H9 (cell line): ENCODE measurements around the gene MYNN. TPM values are rescaled to one million over a fixed set of nuclear protein-coding genes. Genes with fewer than 3 reads are reported as not detected.

Experiments used
- DNase-seq: peaks from one replicate; pipeline ENCODE4 v3.0.0-alpha.2; 2017
- H2AFZ ChIP-seq: one replicate; pipeline ENCODE4 v1.6.1; 2013; ENCODE audit warnings: mild to moderate bottlenecking, low read length, control low read depth, moderate library complexity
- H2AK5ac ChIP-seq: 2 replicates; pipeline ENCODE4 v1.6.1; 2013; ENCODE audit warnings: low read length, control low read depth, mixed read lengths; ENCODE audit not compliant: insufficient read length
- H2BK120ac ChIP-seq: one replicate; pipeline ENCODE4 v1.6.1; 2013; ENCODE audit warnings: low read depth, mild to moderate bottlenecking, low read length, control low read depth, inconsistent platforms; ENCODE audit not compliant: poor library complexity, severe bottlenecking
- H2BK12ac ChIP-seq: 2 replicates; pipeline ENCODE4 v1.6.1; 2013; ENCODE audit warnings: low read length, control low read depth, mixed read lengths, low read depth; ENCODE audit not compliant: insufficient read length
- H2BK15ac ChIP-seq: 2 replicates; pipeline ENCODE4 v1.6.1; 2013; ENCODE audit warnings: low read depth, low read length, control low read depth
- H2BK20ac ChIP-seq: one replicate; pipeline ENCODE4 v1.6.1; 2013; ENCODE audit warnings: low read depth, mild to moderate bottlenecking, low read length, control low read depth, inconsistent platforms; ENCODE audit not compliant: poor library complexity, severe bottlenecking
- H2BK5ac ChIP-seq: 2 replicates; pipeline ENCODE4 v1.6.1; 2013; ENCODE audit warnings: low read length, control low read depth, mixed read lengths; ENCODE audit not compliant: insufficient read length
- H3K14ac ChIP-seq: 2 replicates; pipeline ENCODE4 v1.6.1; 2013; ENCODE audit warnings: low read length, control low read depth; ENCODE audit not compliant: insufficient read depth
- H3K18ac ChIP-seq: 2 replicates; pipeline ENCODE4 v1.6.1; 2013; ENCODE audit warnings: low read depth, mild to moderate bottlenecking, mixed read lengths, low read length, control low read depth; ENCODE audit not compliant: insufficient read length
- H3K23ac ChIP-seq: 2 replicates; pipeline ENCODE4 v1.6.1; 2013; ENCODE audit warnings: low read length, control low read depth, mixed read lengths, low read depth; ENCODE audit not compliant: insufficient read length
- H3K23me2 ChIP-seq: 2 replicates; pipeline ENCODE4 v1.6.1; 2013; ENCODE audit warnings: low read depth, mild to moderate bottlenecking, mixed read lengths, low read length, control low read depth; ENCODE audit not compliant: insufficient read length, poor library complexity, severe bottlenecking
- H3K27ac ChIP-seq: 2 replicates; pipeline ENCODE4 v1.5.1; 2013; ENCODE audit warnings: low read length, control low read depth, mixed read lengths, low read depth; ENCODE audit not compliant: insufficient read length
- H3K27me3 ChIP-seq: 2 replicates; pipeline ENCODE4 v1.6.1; 2013; ENCODE audit warnings: low read length, control low read depth, inconsistent platforms; ENCODE audit not compliant: insufficient read depth
- H3K4ac ChIP-seq: 2 replicates; pipeline ENCODE4 v1.6.1; 2013; ENCODE audit warnings: low read depth, mild to moderate bottlenecking, control low read depth, inconsistent platforms, low read length, moderate library complexity
- H3K4me1 ChIP-seq: 2 replicates; pipeline ENCODE4 v1.6.1; 2013; ENCODE audit warnings: low read length, control low read depth, inconsistent platforms; ENCODE audit not compliant: insufficient read depth
- H3K4me2 ChIP-seq: 2 replicates; pipeline ENCODE4 v1.6.1; 2013; ENCODE audit warnings: low read length, control low read depth, mixed read lengths; ENCODE audit not compliant: insufficient read length, insufficient read depth
- H3K56ac ChIP-seq: 2 replicates; pipeline ENCODE4 v1.6.1; 2013; ENCODE audit warnings: low read depth, mild to moderate bottlenecking, mixed read lengths, low read length, control low read depth; ENCODE audit not compliant: insufficient read length
- H3K79me1 ChIP-seq: 2 replicates; pipeline ENCODE4 v1.6.1; 2013; ENCODE audit warnings: low read depth, mild to moderate bottlenecking, moderate library complexity, low read length, control low read depth, inconsistent platforms; ENCODE audit not compliant: insufficient read depth, poor library complexity, severe bottlenecking
- H3K79me2 ChIP-seq: 2 replicates; pipeline ENCODE4 v1.6.1; 2013; ENCODE audit warnings: low read length, control low read depth, inconsistent platforms; ENCODE audit not compliant: insufficient read depth
- H3K9ac ChIP-seq: 2 replicates; pipeline ENCODE4 v1.6.1; 2013; ENCODE audit warnings: low read length, control low read depth, mixed read lengths; ENCODE audit not compliant: insufficient read length; ENCODE audit errors: extremely low read depth
- H3K9me3 ChIP-seq: one replicate; pipeline ENCODE4 v1.6.1; 2013; ENCODE audit warnings: low read depth, low read length, inconsistent platforms; ENCODE audit not compliant: control insufficient read depth
- H3T11ph ChIP-seq: one replicate; pipeline ENCODE4 v1.6.1; 2013; ENCODE audit warnings: mild to moderate bottlenecking, low read length, control low read depth, inconsistent platforms
- H4K20me1 ChIP-seq: one replicate; pipeline ENCODE4 v1.6.1; 2013; ENCODE audit not compliant: control insufficient read depth, insufficient read length, insufficient read depth
- H4K5ac ChIP-seq: 2 replicates; pipeline ENCODE4 v1.6.1; 2013; ENCODE audit warnings: low read depth, mild to moderate bottlenecking, mixed read lengths, low read length, control low read depth; ENCODE audit not compliant: insufficient read length
- H4K8ac ChIP-seq: replicated peaks from 2 replicates; pipeline ENCODE4 v1.6.1; 2013; ENCODE audit warnings: low read length, control low read depth, mixed read lengths, low read depth; ENCODE audit not compliant: insufficient read length
- H4K91ac ChIP-seq: 2 replicates; pipeline ENCODE4 v1.6.1; 2013; ENCODE audit warnings: low read depth, mild to moderate bottlenecking, moderate library complexity, mixed read lengths, low read length, control low read depth; ENCODE audit not compliant: insufficient read length
- H3K27ac Mint-ChIP-seq, 3 experiments: 2 replicates in 2 of 3; 3 replicates in 1 of 3; pipeline ENCODE4 v1.8.0; 2020 to 2021; ENCODE audit warnings: mixed read lengths in 3 of 3, mild to moderate bottlenecking in 1 of 3, moderate library complexity in 1 of 3
- H3K27me3 Mint-ChIP-seq: 2 replicates; pipeline ENCODE4 v1.8.0; 2021; ENCODE audit warnings: low read depth, mild to moderate bottlenecking, moderate library complexity, mixed read lengths
- H3K36me3 Mint-ChIP-seq, 3 experiments: 2 replicates in 2 of 3; 3 replicates in 1 of 3; pipeline ENCODE4 v1.8.0; 2020 to 2021; ENCODE audit warnings: low read depth in 3 of 3, mixed read lengths in 3 of 3; ENCODE audit not compliant: insufficient read depth in 1 of 3
- H3K4me1 Mint-ChIP-seq, 2 experiments: 2 replicates each; pipeline ENCODE4 v1.8.0; 2020; ENCODE audit warnings: mixed read lengths in 2 of 2
- H3K4me3 Mint-ChIP-seq, 2 experiments: 2 replicates in 1 of 2; 3 replicates in 1 of 2; pipeline ENCODE4 v1.8.0; 2020 to 2021; ENCODE audit warnings: mild to moderate bottlenecking in 2 of 2, mixed read lengths in 2 of 2, moderate library complexity in 1 of 2
- H3K9me3 Mint-ChIP-seq, 2 experiments: 2 replicates in 1 of 2; 3 replicates in 1 of 2; pipeline ENCODE4 v1.8.0; 2020; ENCODE audit warnings: mild to moderate bottlenecking in 2 of 2, mixed read lengths in 2 of 2, moderate library complexity in 1 of 2
- CTCF ChIP-seq: fragments of 200-600 bp; sonication (generic); conservative IDR thresholded peaks from 3 replicates; pipeline ENCODE4 v1.8.0; 2021; ENCODE audit warnings: antibody characterized with exemption, mild to moderate bottlenecking
- WGBS: extraction: QIAGEN DNeasy Blood & Tissue Kit; methylation state at CpG from one replicate; pipeline ENCODE4 v1.1.7; 2013; ENCODE audit warnings: missing lambda C conversion rate, low lambda C conversion rate, mixed read lengths; ENCODE audit not compliant: insufficient read length; ENCODE audit errors: extremely low coverage; 5-methylcytosine and 5-hydroxymethylcytosine counted together
- total RNA-seq: library from RNA; stranded (reverse); gene quantifications from 2 replicates; pipeline ENCODE4 v1.2.1, GENCODE V29; 2021

Gene MYNN
- total RNA-seq, 1 experiment from 2014 or later = 15.9 TPM

GRCh38 chr3:169774186-169774585 lies 990 bp downstream of the MYNN start:
- Mint-ChIP-seq H3K9me3 (no peaks in the 10 kb centered on the region; a peak in 1 of 5 replicates), H3K4me3 (peak overlapping the region; percentile 94 to 98), H3K27me3 (no peaks in the 10 kb centered on the region; the same call in 1 of the 2 replicates), H3K27ac (peak overlapping the region in 2 of 3 experiments; percentile 100; a peak in 2 of 7 replicates), H3K4me1 (peaks cover 28 to 30% of the 10 kb centered on the region in 2 experiments), H3K36me3 (peaks cover 11 to 44% (median 42%) of the 10 kb centered on the region in 3 experiments)
- Histone ChIP-seq H4K91ac (no peak overlapping the region), H4K8ac (no peak overlapping the region), H3K18ac (no peak overlapping the region), H3K9ac (peak overlapping the region; percentile 93), H3K4ac (no peak overlapping the region), H3K4me1 (no peaks in the 10 kb centered on the region), H3K4me2 (peak overlapping the region; percentile 96), H3K23ac (no peak overlapping the region), H3K9me3 (no peaks in the 10 kb centered on the region), H2BK15ac (no peak overlapping the region), H3K56ac (no peak overlapping the region), H3K79me1 (peaks cover 3% of the 10 kb centered on the region), H4K5ac (no peak overlapping the region), H2BK20ac (no peak overlapping the region), H2AK5ac (no peak overlapping the region), H3K27me3 (no peaks in the 10 kb centered on the region), H2BK5ac (no peak overlapping the region), H3K79me2 (peaks cover 7% of the 10 kb centered on the region; the same call in 1 of the 2 replicates), H3K27ac (no peak overlapping the region), H3K23me2 (no peaks in the 10 kb centered on the region), H2BK120ac (no peak overlapping the region), H4K20me1 (no peaks in the 10 kb centered on the region), H2AFZ (no peak overlapping the region), H3K14ac (no peak overlapping the region), H2BK12ac (no peak overlapping the region), H3T11ph (no peak overlapping the region)
- no CpG with 5 or more reads among the region's 5 CpGs for WGBS
- no peak for TF ChIP-seq CTCF
- DNase-seq = no peak
